ENCODE data around the gene KCNQ1.

DNA sequence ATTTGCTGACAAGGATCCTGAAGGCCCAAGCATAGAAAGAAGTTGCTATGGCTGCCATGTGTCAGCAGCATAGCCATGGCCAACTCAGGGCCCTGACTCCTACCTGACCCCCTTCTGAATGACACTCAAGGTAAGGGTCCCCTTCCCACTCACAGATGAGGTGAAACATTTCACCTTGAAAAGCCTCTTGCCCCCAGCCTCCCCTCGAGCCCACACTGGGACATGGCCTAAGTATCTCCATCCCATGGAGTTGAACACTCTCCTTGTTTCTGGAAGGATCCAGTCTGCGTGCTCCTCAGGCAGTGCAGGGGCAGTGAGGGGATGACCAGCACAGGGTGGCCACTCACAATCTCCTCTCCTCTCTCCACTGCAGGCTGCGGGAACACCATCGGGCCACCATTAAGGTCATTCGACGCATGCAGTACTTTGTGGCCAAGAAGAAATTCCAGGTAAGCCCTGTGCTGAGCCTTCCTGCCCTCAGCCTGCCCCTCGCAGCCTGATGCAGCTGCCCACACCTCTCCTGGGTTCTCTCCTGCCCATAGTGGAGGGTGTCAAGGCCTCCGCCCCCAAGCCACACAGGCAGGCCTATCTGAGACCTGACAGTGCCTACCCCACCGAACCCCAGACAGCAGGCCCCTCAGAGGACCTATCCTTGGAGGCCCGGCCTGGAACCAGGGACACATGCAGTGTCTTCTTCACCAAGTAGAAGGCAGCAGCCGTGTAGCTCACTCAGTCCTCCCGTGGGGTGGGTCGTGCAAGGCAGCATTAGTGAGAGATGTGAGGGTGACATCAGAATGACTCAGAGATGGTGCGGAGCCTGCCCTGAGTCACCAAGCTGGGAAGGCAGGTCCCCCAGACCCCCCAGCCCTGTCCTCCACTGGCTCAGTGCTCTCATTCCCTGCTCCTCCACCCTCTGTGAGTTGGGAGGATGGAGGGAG, 323.9 kb downstream of the KCNQ1 start:
- TF ChIP-seq, protein P1, sequence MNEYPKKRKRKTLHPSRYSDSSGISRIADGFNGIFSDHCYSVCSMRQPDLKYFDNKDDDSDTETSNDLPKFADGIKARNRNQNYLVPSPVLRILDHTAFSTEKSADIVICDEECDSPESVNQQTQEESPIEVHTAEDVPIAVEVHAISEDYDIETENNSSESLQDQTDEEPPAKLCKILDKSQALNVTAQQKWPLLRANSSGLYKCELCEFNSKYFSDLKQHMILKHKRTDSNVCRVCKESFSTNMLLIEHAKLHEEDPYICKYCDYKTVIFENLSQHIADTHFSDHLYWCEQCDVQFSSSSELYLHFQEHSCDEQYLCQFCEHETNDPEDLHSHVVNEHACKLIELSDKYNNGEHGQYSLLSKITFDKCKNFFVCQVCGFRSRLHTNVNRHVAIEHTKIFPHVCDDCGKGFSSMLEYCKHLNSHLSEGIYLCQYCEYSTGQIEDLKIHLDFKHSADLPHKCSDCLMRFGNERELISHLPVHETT (CRISPR knock-in tag; conservative IDR thresholded peaks at IDR 0.05) = no peak
- TF ChIP-seq, protein P2, sequence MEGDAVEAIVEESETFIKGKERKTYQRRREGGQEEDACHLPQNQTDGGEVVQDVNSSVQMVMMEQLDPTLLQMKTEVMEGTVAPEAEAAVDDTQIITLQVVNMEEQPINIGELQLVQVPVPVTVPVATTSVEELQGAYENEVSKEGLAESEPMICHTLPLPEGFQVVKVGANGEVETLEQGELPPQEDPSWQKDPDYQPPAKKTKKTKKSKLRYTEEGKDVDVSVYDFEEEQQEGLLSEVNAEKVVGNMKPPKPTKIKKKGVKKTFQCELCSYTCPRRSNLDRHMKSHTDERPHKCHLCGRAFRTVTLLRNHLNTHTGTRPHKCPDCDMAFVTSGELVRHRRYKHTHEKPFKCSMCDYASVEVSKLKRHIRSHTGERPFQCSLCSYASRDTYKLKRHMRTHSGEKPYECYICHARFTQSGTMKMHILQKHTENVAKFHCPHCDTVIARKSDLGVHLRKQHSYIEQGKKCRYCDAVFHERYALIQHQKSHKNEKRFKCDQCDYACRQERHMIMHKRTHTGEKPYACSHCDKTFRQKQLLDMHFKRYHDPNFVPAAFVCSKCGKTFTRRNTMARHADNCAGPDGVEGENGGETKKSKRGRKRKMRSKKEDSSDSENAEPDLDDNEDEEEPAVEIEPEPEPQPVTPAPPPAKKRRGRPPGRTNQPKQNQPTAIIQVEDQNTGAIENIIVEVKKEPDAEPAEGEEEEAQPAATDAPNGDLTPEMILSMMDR (CRISPR knock-in tag; IDR thresholded peaks at IDR 0.05) = no peak
- TF ChIP-seq, protein P3, sequence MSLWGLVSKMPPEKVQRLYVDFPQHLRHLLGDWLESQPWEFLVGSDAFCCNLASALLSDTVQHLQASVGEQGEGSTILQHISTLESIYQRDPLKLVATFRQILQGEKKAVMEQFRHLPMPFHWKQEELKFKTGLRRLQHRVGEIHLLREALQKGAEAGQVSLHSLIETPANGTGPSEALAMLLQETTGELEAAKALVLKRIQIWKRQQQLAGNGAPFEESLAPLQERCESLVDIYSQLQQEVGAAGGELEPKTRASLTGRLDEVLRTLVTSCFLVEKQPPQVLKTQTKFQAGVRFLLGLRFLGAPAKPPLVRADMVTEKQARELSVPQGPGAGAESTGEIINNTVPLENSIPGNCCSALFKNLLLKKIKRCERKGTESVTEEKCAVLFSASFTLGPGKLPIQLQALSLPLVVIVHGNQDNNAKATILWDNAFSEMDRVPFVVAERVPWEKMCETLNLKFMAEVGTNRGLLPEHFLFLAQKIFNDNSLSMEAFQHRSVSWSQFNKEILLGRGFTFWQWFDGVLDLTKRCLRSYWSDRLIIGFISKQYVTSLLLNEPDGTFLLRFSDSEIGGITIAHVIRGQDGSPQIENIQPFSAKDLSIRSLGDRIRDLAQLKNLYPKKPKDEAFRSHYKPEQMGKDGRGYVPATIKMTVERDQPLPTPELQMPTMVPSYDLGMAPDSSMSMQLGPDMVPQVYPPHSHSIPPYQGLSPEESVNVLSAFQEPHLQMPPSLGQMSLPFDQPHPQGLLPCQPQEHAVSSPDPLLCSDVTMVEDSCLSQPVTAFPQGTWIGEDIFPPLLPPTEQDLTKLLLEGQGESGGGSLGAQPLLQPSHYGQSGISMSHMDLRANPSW (CRISPR knock-in tag; IDR thresholded peaks at IDR 0.05; ENCODE audit: borderline replicate concordance) = no peak
- TF ChIP-seq ZNF766 (CRISPR knock-in tag; IDR thresholded peaks at IDR 0.05; ENCODE audit: borderline replicate concordance) (no peak), TAF1 (CRISPR knock-in tag; IDR thresholded peaks at IDR 0.05) (no peak), MTA1 (CRISPR knock-in tag; IDR thresholded peaks at IDR 0.05; ENCODE audit: borderline replicate concordance) (no peak), CEBPB (IDR thresholded peaks at IDR 0.05; ENCODE audit: borderline replicate concordance, low read depth, low read length) (no peak), POLR2AphosphoS5 (IDR thresholded peaks at IDR 0.05; ENCODE audit: low read depth, low read length) (no peak), KDM5B (CRISPR knock-in tag; IDR thresholded peaks at IDR 0.05; ENCODE audit: borderline replicate concordance) (no peak), HNF4G (IDR thresholded peaks at IDR 0.05; ENCODE audit: borderline replicate concordance, low read depth, low read length) (no peak), HNF4G (CRISPR knock-in tag; IDR thresholded peaks at IDR 0.05; ENCODE audit: borderline replicate concordance, low read depth) (no peak), EHMT2 (IDR thresholded peaks at IDR 0.05; ENCODE audit: borderline replicate concordance, low read depth, low read length) (no peak)
- TF ChIP-seq, protein P4, sequence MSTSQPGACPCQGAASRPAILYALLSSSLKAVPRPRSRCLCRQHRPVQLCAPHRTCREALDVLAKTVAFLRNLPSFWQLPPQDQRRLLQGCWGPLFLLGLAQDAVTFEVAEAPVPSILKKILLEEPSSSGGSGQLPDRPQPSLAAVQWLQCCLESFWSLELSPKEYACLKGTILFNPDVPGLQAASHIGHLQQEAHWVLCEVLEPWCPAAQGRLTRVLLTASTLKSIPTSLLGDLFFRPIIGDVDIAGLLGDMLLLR (CRISPR knock-in tag; IDR thresholded peaks at IDR 0.05) = no peak
- TF ChIP-seq, protein P5, sequence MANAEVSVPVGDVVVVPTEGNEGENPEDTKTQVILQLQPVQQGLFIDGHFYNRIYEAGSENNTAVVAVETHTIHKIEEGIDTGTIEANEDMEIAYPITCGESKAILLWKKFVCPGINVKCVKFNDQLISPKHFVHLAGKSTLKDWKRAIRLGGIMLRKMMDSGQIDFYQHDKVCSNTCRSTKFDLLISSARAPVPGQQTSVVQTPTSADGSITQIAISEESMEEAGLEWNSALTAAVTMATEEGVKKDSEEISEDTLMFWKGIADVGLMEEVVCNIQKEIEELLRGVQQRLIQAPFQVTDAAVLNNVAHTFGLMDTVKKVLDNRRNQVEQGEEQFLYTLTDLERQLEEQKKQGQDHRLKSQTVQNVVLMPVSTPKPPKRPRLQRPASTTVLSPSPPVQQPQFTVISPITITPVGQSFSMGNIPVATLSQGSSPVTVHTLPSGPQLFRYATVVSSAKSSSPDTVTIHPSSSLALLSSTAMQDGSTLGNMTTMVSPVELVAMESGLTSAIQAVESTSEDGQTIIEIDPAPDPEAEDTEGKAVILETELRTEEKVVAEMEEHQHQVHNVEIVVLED (CRISPR knock-in tag; IDR thresholded peaks at IDR 0.05; ENCODE audit: borderline replicate concordance) = no peak
- TF ChIP-seq, protein P6, sequence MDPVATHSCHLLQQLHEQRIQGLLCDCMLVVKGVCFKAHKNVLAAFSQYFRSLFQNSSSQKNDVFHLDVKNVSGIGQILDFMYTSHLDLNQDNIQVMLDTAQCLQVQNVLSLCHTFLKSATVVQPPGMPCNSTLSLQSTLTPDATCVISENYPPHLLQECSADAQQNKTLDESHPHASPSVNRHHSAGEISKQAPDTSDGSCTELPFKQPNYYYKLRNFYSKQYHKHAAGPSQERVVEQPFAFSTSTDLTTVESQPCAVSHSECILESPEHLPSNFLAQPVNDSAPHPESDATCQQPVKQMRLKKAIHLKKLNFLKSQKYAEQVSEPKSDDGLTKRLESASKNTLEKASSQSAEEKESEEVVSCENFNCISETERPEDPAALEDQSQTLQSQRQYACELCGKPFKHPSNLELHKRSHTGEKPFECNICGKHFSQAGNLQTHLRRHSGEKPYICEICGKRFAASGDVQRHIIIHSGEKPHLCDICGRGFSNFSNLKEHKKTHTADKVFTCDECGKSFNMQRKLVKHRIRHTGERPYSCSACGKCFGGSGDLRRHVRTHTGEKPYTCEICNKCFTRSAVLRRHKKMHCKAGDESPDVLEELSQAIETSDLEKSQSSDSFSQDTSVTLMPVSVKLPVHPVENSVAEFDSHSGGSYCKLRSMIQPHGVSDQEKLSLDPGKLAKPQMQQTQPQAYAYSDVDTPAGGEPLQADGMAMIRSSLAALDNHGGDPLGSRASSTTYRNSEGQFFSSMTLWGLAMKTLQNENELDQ (CRISPR knock-in tag; IDR thresholded peaks at IDR 0.05; ENCODE audit: borderline replicate concordance) = no peak

All from HepG2 (cell line).